Suprapubic skin (tissue), 4 donors: Measurements from ENCODE around the gene ZSWIM3.

Experiments used
- EP300 ChIP-seq: sonication (generic); formaldehyde crosslinking; IDR thresholded peaks from one replicate; pipeline ENCODE4 v1.6.1; 2017; ENCODE audit warnings: antibody characterized with exemption
- POLR2A ChIP-seq, 2 donors: fragments of 450-650 bp; IDR thresholded peaks; one replicate each; pipeline ENCODE4 v1.6.1; 2017; ENCODE audit warnings: antibody characterized with exemption in 2 of 2, mild to moderate bottlenecking in 2 of 2, moderate library complexity in 2 of 2
- POLR2AphosphoS5 ChIP-seq, 3 donors: sonication (generic); formaldehyde crosslinking; IDR thresholded peaks; one replicate each; pipeline ENCODE4 v1.6.1; 2017; ENCODE audit warnings: antibody characterized with exemption in 3 of 3
- TF ChIP-seq, protein P1 (sequence below), 2 donors: fragments of 200-600 bp in 1 of 2; fragments of 450-650 bp in 1 of 2; sonication (generic) in 1 of 2; IDR thresholded peaks; one replicate each; pipeline ENCODE4 v1.5.1; 2016 to 2019; ENCODE audit warnings: antibody characterized with exemption in 2 of 2, mild to moderate bottlenecking in 1 of 2, moderate library complexity in 1 of 2

DNA sequence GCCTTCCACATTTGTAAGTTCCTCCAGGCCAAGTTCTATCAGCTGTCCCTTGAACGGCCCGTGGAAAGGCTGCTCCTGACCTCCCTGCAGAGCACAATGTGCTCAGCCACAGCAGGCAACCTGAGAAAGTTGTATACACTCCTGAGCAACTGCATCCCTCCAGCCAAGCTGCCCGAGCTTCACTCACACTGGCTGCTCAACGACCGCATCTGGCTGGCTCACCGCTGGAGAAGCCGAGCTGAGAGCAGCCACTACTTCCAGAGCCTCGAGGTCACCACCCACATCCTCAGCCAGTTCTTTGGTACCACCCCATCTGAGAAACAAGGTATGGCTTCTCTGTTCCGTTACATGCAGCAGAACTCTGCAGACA lies 25.7 kb downstream of the ZSWIM3 start:
- TF ChIP-seq, protein P1, sequence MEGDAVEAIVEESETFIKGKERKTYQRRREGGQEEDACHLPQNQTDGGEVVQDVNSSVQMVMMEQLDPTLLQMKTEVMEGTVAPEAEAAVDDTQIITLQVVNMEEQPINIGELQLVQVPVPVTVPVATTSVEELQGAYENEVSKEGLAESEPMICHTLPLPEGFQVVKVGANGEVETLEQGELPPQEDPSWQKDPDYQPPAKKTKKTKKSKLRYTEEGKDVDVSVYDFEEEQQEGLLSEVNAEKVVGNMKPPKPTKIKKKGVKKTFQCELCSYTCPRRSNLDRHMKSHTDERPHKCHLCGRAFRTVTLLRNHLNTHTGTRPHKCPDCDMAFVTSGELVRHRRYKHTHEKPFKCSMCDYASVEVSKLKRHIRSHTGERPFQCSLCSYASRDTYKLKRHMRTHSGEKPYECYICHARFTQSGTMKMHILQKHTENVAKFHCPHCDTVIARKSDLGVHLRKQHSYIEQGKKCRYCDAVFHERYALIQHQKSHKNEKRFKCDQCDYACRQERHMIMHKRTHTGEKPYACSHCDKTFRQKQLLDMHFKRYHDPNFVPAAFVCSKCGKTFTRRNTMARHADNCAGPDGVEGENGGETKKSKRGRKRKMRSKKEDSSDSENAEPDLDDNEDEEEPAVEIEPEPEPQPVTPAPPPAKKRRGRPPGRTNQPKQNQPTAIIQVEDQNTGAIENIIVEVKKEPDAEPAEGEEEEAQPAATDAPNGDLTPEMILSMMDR (IDR thresholded peaks at IDR 0.05) = no peak
- TF ChIP-seq POLR2AphosphoS5 (IDR thresholded peaks at IDR 0.05) (no peak), POLR2A (IDR thresholded peaks at IDR 0.05) (no peak), EP300 (no peak)
